H1 (cell line): ENCODE measurements around the gene ACSL6. TPM values are rescaled to one million over a fixed set of nuclear protein-coding genes. Genes with fewer than 3 reads are reported as not detected.

Source experiments
- CTCF ChIA-PET: fragments of 300-600 bp; sonication (Branson Sonifier 250); formaldehyde crosslinking; loops from one replicate; lab custom pipeline; 2021; ENCODE audit not compliant: partially characterized antibody; lab: Charles Lee
- POLR2A ChIA-PET: fragments of 300-600 bp; sonication (Branson Sonifier 250); formaldehyde crosslinking; loops from one replicate; lab custom pipeline; 2021; ENCODE audit warnings: inconsistent platforms; ENCODE audit not compliant: partially characterized antibody; lab: Charles Lee
- DNase-seq, 2 experiments: peaks; one replicate each; pipeline versions ENCODE4 v3.0.0 to v3.0.0-alpha.2; 2010 to 2022; ENCODE audit warnings: low spot score in 2 of 2, low read depth in 1 of 2, mixed read lengths in 1 of 2
- FAIRE-seq: peaks from 2 replicates; lab custom pipeline; 2011; peaks lifted over from hg19 to GRCh38; lab: Jason Lieb, UNC
- H2AFZ ChIP-seq: 2 replicates; pipeline ENCODE4 v1.8.1; 2012; ENCODE audit warnings: low read length, inconsistent platforms
- H2AK5ac ChIP-seq: 2 replicates; pipeline ENCODE4 v1.6.1; 2013; ENCODE audit warnings: low read depth, low read length
- H2BK120ac ChIP-seq: replicated peaks from 2 replicates; pipeline ENCODE3; 2013; ENCODE audit warnings: low read depth, low read length, inconsistent platforms
- H2BK12ac ChIP-seq: 2 replicates; pipeline ENCODE4 v1.6.1; 2013; ENCODE audit warnings: low read depth, low read length
- H2BK15ac ChIP-seq: 2 replicates; pipeline ENCODE4 v1.6.1; 2013; ENCODE audit warnings: low read length
- H2BK20ac ChIP-seq: 2 replicates; pipeline ENCODE4 v1.6.1; 2013; ENCODE audit warnings: low read length
- H2BK5ac ChIP-seq: 2 replicates; pipeline ENCODE4 v1.6.1; 2013; ENCODE audit warnings: low read depth, low read length
- H3K14ac ChIP-seq: 2 replicates; pipeline ENCODE4 v1.6.1; 2013; ENCODE audit warnings: inconsistent platforms; ENCODE audit not compliant: insufficient read length
- H3K18ac ChIP-seq: 2 replicates; pipeline ENCODE4 v1.6.1; 2013; ENCODE audit warnings: low read length; ENCODE audit errors: extremely low read depth
- H3K23ac ChIP-seq: 2 replicates; pipeline ENCODE4 v1.6.1; 2013; ENCODE audit warnings: inconsistent platforms; ENCODE audit not compliant: insufficient read length
- H3K23me2 ChIP-seq: 2 replicates; pipeline ENCODE4 v1.6.1; 2013; ENCODE audit warnings: low read depth, low read length
- H3K27ac ChIP-seq: 2 replicates; pipeline ENCODE4 v1.6.1; 2011; ENCODE audit warnings: low read depth, low read length, inconsistent platforms
- H3K27me3 ChIP-seq, 4 experiments: replicated peaks in 1 of 4; 1 replicate in 1 of 4; 2 replicates in 3 of 4; pipeline versions ENCODE4 v1.6.1 to v1.8.1; 2011 to 2013; ENCODE audit warnings: low read length in 3 of 4, mild to moderate bottlenecking in 3 of 4, inconsistent platforms in 2 of 4, mixed read lengths in 2 of 4, moderate library complexity in 1 of 4; ENCODE audit not compliant: control insufficient read depth in 3 of 4, insufficient read depth in 3 of 4; ENCODE audit errors: extremely low read depth in 1 of 4
- H3K36me3 ChIP-seq, 4 experiments: 2 replicates each; pipeline versions ENCODE4 v1.6.1 to v1.8.1; 2011 to 2013; ENCODE audit warnings: mild to moderate bottlenecking in 4 of 4, low read length in 3 of 4, moderate library complexity in 2 of 4, control low read depth in 1 of 4, inconsistent platforms in 1 of 4; ENCODE audit not compliant: insufficient read depth in 4 of 4, control insufficient read depth in 2 of 4
- H3K4ac ChIP-seq: replicated peaks from 2 replicates; pipeline ENCODE3; 2013; ENCODE audit warnings: low read length, low read depth, mixed read lengths, inconsistent platforms; ENCODE audit not compliant: insufficient read length
- H3K4me1 ChIP-seq, 4 experiments: replicated peaks in 1 of 4; 1 replicate in 1 of 4; 2 replicates in 3 of 4; pipeline versions ENCODE4 v1.6.1 to v1.8.1; 2011 to 2013; ENCODE audit warnings: low read length in 3 of 4, inconsistent platforms in 2 of 4, mixed read lengths in 1 of 4; ENCODE audit not compliant: insufficient read depth in 4 of 4, control insufficient read depth in 3 of 4
- H3K4me2 ChIP-seq, 2 experiments: 2 replicates each; pipeline versions ENCODE4 v1.6.1 to v1.8.1; 2011 to 2013; ENCODE audit warnings: low read depth in 2 of 2, low read length in 2 of 2, control low read depth in 1 of 2, inconsistent platforms in 1 of 2, mild to moderate bottlenecking in 1 of 2; ENCODE audit not compliant: insufficient read depth in 1 of 2
- H3K4me3 ChIP-seq, 4 experiments: fragments of 200-600, 300-600 bp in 1 of 4; sonication (generic), shearing (Covaris generic), sonication (Bioruptor Twin) in 1 of 4; 2 replicates each; pipeline versions ENCODE4 v1.5.1 to v1.8.1; 2011 to 2016; ENCODE audit warnings: low read length in 4 of 4, low read depth in 3 of 4, control low read depth in 2 of 4, inconsistent platforms in 2 of 4, mild to moderate bottlenecking in 2 of 4, mixed read lengths in 1 of 4, moderate library complexity in 1 of 4; ENCODE audit not compliant: insufficient read depth in 2 of 4; ENCODE audit errors: extremely low read depth in 1 of 4
- H3K56ac ChIP-seq: replicated peaks from 2 replicates; pipeline ENCODE3; 2013; ENCODE audit warnings: low read depth, mild to moderate bottlenecking, mixed read lengths, low read length, inconsistent platforms; ENCODE audit not compliant: insufficient read length
- H3K79me1 ChIP-seq: 2 replicates; pipeline ENCODE4 v1.6.1; 2013; ENCODE audit warnings: low read depth, low read length, control low read depth
- H3K79me2 ChIP-seq, 2 experiments: 2 replicates each; pipeline versions ENCODE4 v1.6.1 to v1.8.1; 2012 to 2013; ENCODE audit warnings: low read length in 2 of 2, mild to moderate bottlenecking in 2 of 2, inconsistent platforms in 1 of 2; ENCODE audit not compliant: insufficient read depth in 2 of 2, control insufficient read depth in 1 of 2
- H3K9ac ChIP-seq, 4 experiments: replicated peaks in 1 of 4; 1 replicate in 1 of 4; 2 replicates in 3 of 4; pipeline versions ENCODE4 v1.6.1 to v1.8.1; 2011 to 2013; ENCODE audit warnings: low read depth in 3 of 4, low read length in 3 of 4, control low read depth in 2 of 4, mild to moderate bottlenecking in 2 of 4, moderate library complexity in 2 of 4, inconsistent platforms in 1 of 4; ENCODE audit errors: extremely low read depth in 1 of 4
- H3K9me3 ChIP-seq, 2 experiments: 2 replicates each; pipeline versions ENCODE4 v1.6.1 to v1.8.1; 2012 to 2013; ENCODE audit warnings: mild to moderate bottlenecking in 2 of 2, moderate library complexity in 2 of 2, control low read depth in 1 of 2, inconsistent platforms in 1 of 2, low read depth in 1 of 2, low read length in 1 of 2, mixed read lengths in 1 of 2; ENCODE audit not compliant: insufficient read depth in 2 of 2
- H4K20me1 ChIP-seq, 2 experiments: replicated peaks in 1 of 2; 2 replicates each; pipeline versions ENCODE3 to v1.8.1; 2011 to 2013; ENCODE audit warnings: inconsistent platforms in 2 of 2, low read length in 2 of 2, mild to moderate bottlenecking in 1 of 2; ENCODE audit not compliant: insufficient read depth in 2 of 2, control insufficient read depth in 1 of 2
- H4K5ac ChIP-seq: 2 replicates; pipeline ENCODE4 v1.6.1; 2013; ENCODE audit warnings: low read length, low read depth, mixed read lengths, inconsistent platforms; ENCODE audit not compliant: insufficient read length
- H4K8ac ChIP-seq: 2 replicates; pipeline ENCODE4 v1.8.0; 2013; ENCODE audit warnings: mild to moderate bottlenecking, moderate library complexity, low read length, inconsistent platforms; ENCODE audit not compliant: insufficient read depth; ENCODE audit errors: extremely low read depth
- H4K91ac ChIP-seq: replicated peaks from 2 replicates; pipeline ENCODE3; 2013; ENCODE audit warnings: low read length, mixed read lengths, inconsistent platforms; ENCODE audit not compliant: insufficient read length
- BCL11A ChIP-seq, 2 experiments: IDR thresholded peaks; one replicate each; pipeline ENCODE4 v1.6.1; 2011; ENCODE audit warnings: low read depth in 2 of 2, low read length in 2 of 2, mild to moderate bottlenecking in 2 of 2
- EP300 ChIP-seq, 2 experiments: IDR thresholded peaks; 1 replicate in 1 of 2; 2 replicates in 1 of 2; pipeline ENCODE4 v1.6.1; 2011 to 2012; ENCODE audit warnings: low read depth in 2 of 2, low read length in 2 of 2, mild to moderate bottlenecking in 2 of 2, borderline replicate concordance in 1 of 2, inconsistent platforms in 1 of 2, moderate library complexity in 1 of 2
- NANOG ChIP-seq: IDR thresholded peaks from 2 replicates; pipeline ENCODE4 v1.6.1; 2011; ENCODE audit warnings: low read length, low read depth, mild to moderate bottlenecking, inconsistent platforms; ENCODE audit not compliant: insufficient read depth, poor library complexity, severe bottlenecking
- NRF1 ChIP-seq: IDR thresholded peaks from 2 replicates; pipeline ENCODE4 v1.6.1; 2011; ENCODE audit warnings: mild to moderate bottlenecking, low read depth, low read length, improper control_type of control experiment
- POLR2A ChIP-seq, 2 experiments: IDR thresholded peaks; 1 replicate in 1 of 2; 2 replicates in 1 of 2; pipeline ENCODE4 v1.6.1; 2011; ENCODE audit warnings: low read depth in 2 of 2, low read length in 2 of 2, mild to moderate bottlenecking in 2 of 2; ENCODE audit errors: control extremely low read depth in 1 of 2
- RAD21 ChIP-seq, 2 experiments: IDR thresholded peaks in 1 of 2; conservative IDR thresholded peaks in 1 of 2; 2 replicates each; pipeline ENCODE4 v1.6.1; 2011; ENCODE audit warnings: low read depth in 2 of 2, low read length in 2 of 2, improper control_type of control experiment in 1 of 2, inconsistent platforms in 1 of 2, mild to moderate bottlenecking in 1 of 2, moderate library complexity in 1 of 2
- TAF1 ChIP-seq: IDR thresholded peaks from 2 replicates; pipeline ENCODE4 v1.6.1; 2011; ENCODE audit warnings: mild to moderate bottlenecking, low read depth, low read length
- ZNF274 ChIP-seq: IDR thresholded peaks from 2 replicates; pipeline ENCODE4 v1.7.0; 2012; ENCODE audit warnings: low read length, borderline replicate concordance; ENCODE audit errors: extremely low read depth
- WGBS, 2 experiments: shearing (Covaris generic) in 1 of 2; methylation state at CpG; one replicate each; pipeline versions ENCODE4 v1.1.6 to v1.1.7; 2013 to 2015; ENCODE audit warnings: low lambda C conversion rate in 2 of 2, mixed read lengths in 2 of 2, inconsistent platforms in 1 of 2, low coverage in 1 of 2, missing lambda C conversion rate in 1 of 2; ENCODE audit not compliant: insufficient replicate concordance in 2 of 2, insufficient coverage in 1 of 2, insufficient read length in 1 of 2; ENCODE audit errors: extremely low coverage in 1 of 2, missing lambda C conversion rate in 1 of 2; 5-methylcytosine and 5-hydroxymethylcytosine counted together
- polyA plus RNA-seq, 7 experiments: library from polyadenylated mRNA; depleted of rRNA in 3 of 7; stranded (reverse) in 5 of 7; unstranded in 2 of 7; fragments of >200 nt in 5 of 7; fragments of 200-250 nt in 2 of 7; gene quantifications; 1 replicate in 5 of 7; 2 replicates in 1 of 7; 4 replicates in 1 of 7; pipeline versions ENCODE4 v1.2.1 to v1.2.3, GENCODE V29; 2011 to 2013; ENCODE audit warnings: missing spikeins in 2 of 7, mixed read lengths in 2 of 7
- total RNA-seq: library from RNA; stranded (reverse); fragmentation: NEBNext Ultra II Directional; extraction: Animal tissue kit (Norgen Biotek cat#: 25700); gene quantifications from 2 replicates; pipeline ENCODE4 v1.2.1, GENCODE V29; 2021
- TF ChIP-seq, protein P1 (sequence below), 3 experiments: IDR thresholded peaks; 1 replicate in 2 of 3; 2 replicates in 1 of 3; pipeline versions ENCODE4 v1.5.1 to v1.6.1; 2011; ENCODE audit warnings: low read length in 3 of 3, mild to moderate bottlenecking in 3 of 3, inconsistent platforms in 2 of 3, low read depth in 1 of 3, moderate library complexity in 1 of 3; ENCODE audit not compliant: insufficient read depth in 1 of 3; ENCODE audit errors: control extremely low read depth in 1 of 3
- TF ChIP-seq, protein P2 (sequence below): IDR thresholded peaks from 2 replicates; pipeline ENCODE4 v1.6.1; 2011; ENCODE audit warnings: low read depth, mild to moderate bottlenecking, low read length; ENCODE audit not compliant: insufficient read depth

The ACSL6 gene
- total and polyA plus RNA-seq, 2 of the 8 experiments (the other 6 are each of a cell fraction or from before 2014, with no cell fraction given): 2.3 to 2.4 TPM

DNA sequence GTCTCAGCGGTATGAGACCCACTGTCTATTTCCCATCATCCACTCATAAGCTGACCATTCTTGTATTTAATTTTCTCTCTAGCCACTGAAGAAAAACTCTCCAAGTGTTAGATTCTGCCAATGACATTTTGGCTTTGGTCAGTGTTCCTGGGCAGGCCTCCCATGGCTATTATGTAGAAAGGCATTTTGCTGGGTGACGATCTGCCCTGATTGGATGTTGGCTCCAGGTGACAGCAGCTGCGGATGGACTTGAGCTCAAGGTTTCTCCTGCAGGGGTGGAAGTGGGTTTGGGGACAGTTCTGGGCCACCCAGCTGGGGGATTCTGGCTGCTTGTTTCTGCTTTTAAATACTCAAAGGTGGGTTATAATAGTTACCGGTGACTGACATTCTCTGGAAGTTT lies 31.6 kb downstream of the ACSL6 start:
- DNase-seq: no peak
- TF ChIP-seq RAD21 (IDR thresholded peaks at IDR 0.05 in 1 of 2, conservative IDR thresholded peaks at IDR 0.05 in 1 of 2; ENCODE audit: low read depth in 2 of 2, low read length in 2 of 2): no peak
- TF ChIP-seq TAF1: no peak
- no peak for TF ChIP-seq NANOG
- TF ChIP-seq POLR2A (IDR thresholded peaks at IDR 0.05; ENCODE audit: control extremely low read depth in 1 of 2, low read depth in 2 of 2, low read length in 2 of 2): no peak
- TF ChIP-seq, protein P1, sequence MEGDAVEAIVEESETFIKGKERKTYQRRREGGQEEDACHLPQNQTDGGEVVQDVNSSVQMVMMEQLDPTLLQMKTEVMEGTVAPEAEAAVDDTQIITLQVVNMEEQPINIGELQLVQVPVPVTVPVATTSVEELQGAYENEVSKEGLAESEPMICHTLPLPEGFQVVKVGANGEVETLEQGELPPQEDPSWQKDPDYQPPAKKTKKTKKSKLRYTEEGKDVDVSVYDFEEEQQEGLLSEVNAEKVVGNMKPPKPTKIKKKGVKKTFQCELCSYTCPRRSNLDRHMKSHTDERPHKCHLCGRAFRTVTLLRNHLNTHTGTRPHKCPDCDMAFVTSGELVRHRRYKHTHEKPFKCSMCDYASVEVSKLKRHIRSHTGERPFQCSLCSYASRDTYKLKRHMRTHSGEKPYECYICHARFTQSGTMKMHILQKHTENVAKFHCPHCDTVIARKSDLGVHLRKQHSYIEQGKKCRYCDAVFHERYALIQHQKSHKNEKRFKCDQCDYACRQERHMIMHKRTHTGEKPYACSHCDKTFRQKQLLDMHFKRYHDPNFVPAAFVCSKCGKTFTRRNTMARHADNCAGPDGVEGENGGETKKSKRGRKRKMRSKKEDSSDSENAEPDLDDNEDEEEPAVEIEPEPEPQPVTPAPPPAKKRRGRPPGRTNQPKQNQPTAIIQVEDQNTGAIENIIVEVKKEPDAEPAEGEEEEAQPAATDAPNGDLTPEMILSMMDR (IDR thresholded peaks at IDR 0.05; ENCODE audit: control extremely low read depth in 1 of 3, insufficient read depth in 1 of 3, low read depth in 1 of 3, low read length in 3 of 3): no peak
- no peak for TF ChIP-seq BCL11A (IDR thresholded peaks at IDR 0.05; ENCODE audit: low read depth in 2 of 2, low read length in 2 of 2)
- TF ChIP-seq EP300 (IDR thresholded peaks at IDR 0.05; ENCODE audit: borderline replicate concordance in 1 of 2, low read depth in 2 of 2, low read length in 2 of 2): no peak
- TF ChIP-seq NRF1: no peak
- no peak for TF ChIP-seq ZNF274
- TF ChIP-seq, protein P2, sequence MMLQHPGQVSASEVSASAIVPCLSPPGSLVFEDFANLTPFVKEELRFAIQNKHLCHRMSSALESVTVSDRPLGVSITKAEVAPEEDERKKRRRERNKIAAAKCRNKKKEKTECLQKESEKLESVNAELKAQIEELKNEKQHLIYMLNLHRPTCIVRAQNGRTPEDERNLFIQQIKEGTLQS: no peak

More for the DNA sequence above, 31.6 kb downstream of the ACSL6 start:
- Histone ChIP-seq H3K36me3 (no peaks in the 10 kb centered on the region), H3K23ac (no peak overlapping the region), H3K4ac (no peak overlapping the region), H3K56ac (no peak overlapping the region), H3K4me1 (peaks cover 0 to 9% (median 5%) of the 10 kb centered on the region in 4 experiments; a peak in 4 of 7 replicates), H2BK12ac (no peak overlapping the region), H2BK20ac (no peak overlapping the region), H4K20me1 (no peaks in the 10 kb centered on the region), H2AK5ac (no peak overlapping the region), H3K4me2 (no peak overlapping the region), H4K5ac (no peak overlapping the region), H3K79me1 (no peaks in the 10 kb centered on the region), H3K27ac (no peak overlapping the region), H3K18ac (no peak overlapping the region), H3K9ac (no peak overlapping the region), H3K9me3 (no peaks in the 10 kb centered on the region), H2BK5ac (no peak overlapping the region), H2BK120ac (no peak overlapping the region), H3K27me3 (no peaks in the 10 kb centered on the region), H2BK15ac (no peak overlapping the region), H4K8ac (no peak overlapping the region), H3K23me2 (peaks cover 3% of the 10 kb centered on the region; the same call in 1 of the 2 replicates), H4K91ac (no peak overlapping the region), H2AFZ (no peak overlapping the region), H3K79me2 (no peaks in the 10 kb centered on the region), H3K14ac (no peak overlapping the region), H3K4me3 (no peak overlapping the region)
- no peak for FAIRE-seq
- WGBS, 2 experiments: 96% methylated on average over 4 of the region's 4 CpGs; no CpG with 5 or more reads in 1 of the 2 experiments
- ChIA-PET POLR2A (no interaction called here), CTCF (interaction anchor here (1.0 to 1.4 kb wide), 2 partner anchors 9 to 83 kb away, joined by 3 to 4 read pairs; no protein-coding TSS in a partner anchor)
